Keratinocyte (primary cell): Measurements from ENCODE around the gene SPACA9.

ENCODE experiments used
- CTCF ChIP-seq, 3 experiments: IDR thresholded peaks in 1 of 3; conservative IDR thresholded peaks in 1 of 3; optimal IDR thresholded peaks in 1 of 3; 2 replicates in 2 of 3; 3 replicates in 1 of 3; pipeline versions ENCODE3 to v1.5.1; 2011; ENCODE audit warnings: low read length in 3 of 3, mild to moderate bottlenecking in 3 of 3, moderate library complexity in 2 of 3, control low read depth in 1 of 3, inconsistent platforms in 1 of 3; ENCODE audit not compliant: insufficient read depth in 2 of 3; ENCODE audit errors: extremely low read depth in 1 of 3
- EZH2 ChIP-seq: IDR thresholded peaks from one replicate; pipeline ENCODE4 v1.6.1; 2012; ENCODE audit warnings: inconsistent platforms, mild to moderate bottlenecking, low read length, moderate library complexity

- TF ChIP-seq CTCF (optimal IDR thresholded peaks at IDR 0.05 in 1 of 3, IDR thresholded peaks at IDR 0.05 in 1 of 3, conservative IDR thresholded peaks at IDR 0.05 in 1 of 3; ENCODE audit: extremely low read depth in 1 of 3, insufficient read depth in 2 of 3, low read length in 3 of 3) (no peak), EZH2 (no peak)
These were observed 36.3 kb upstream of the SPACA9 start for GRCh38 chr9:132842124-132843044.
